Colonic mucosa (tissue), 4 donors: ENCODE measurements around the gene UMPS. TPM values are rescaled to one million over a fixed set of nuclear protein-coding genes. Genes with fewer than 3 reads are reported as not detected.

ENCODE experiments used
- DNase-seq: peaks from one replicate; pipeline ENCODE4 v3.0.0-alpha.2; 2020
- H3K27ac ChIP-seq: fragments of 200-600 bp; one replicate; pipeline ENCODE4 v1.8.0; 2021
- H3K27me3 ChIP-seq: fragments of 200-600 bp; one replicate; pipeline ENCODE4 v1.8.0; 2021
- H3K36me3 ChIP-seq: fragments of 200-600 bp; one replicate; pipeline ENCODE4 v1.8.0; 2021
- H3K4me1 ChIP-seq: fragments of 200-600 bp; one replicate; pipeline ENCODE4 v1.8.0; 2021; ENCODE audit warnings: mild to moderate bottlenecking
- H3K4me3 ChIP-seq: fragments of 200-600 bp; one replicate; pipeline ENCODE4 v1.8.0; 2021
- H3K9ac ChIP-seq, 2 donors: one replicate each; pipeline ENCODE4 v1.7.0; 2013; ENCODE audit warnings: control low read depth in 2 of 2, low read depth in 2 of 2, low read length in 2 of 2
- H3K9me3 ChIP-seq: fragments of 200-600 bp; one replicate; pipeline ENCODE4 v1.8.0; 2021
- CTCF ChIP-seq: fragments of 200-600 bp; IDR thresholded peaks from one replicate; pipeline ENCODE4 v1.8.0; 2022; ENCODE audit warnings: antibody characterized with exemption, mild to moderate bottlenecking
- intact Hi-C: fragments of 100-400 bp; cut with DNase I; formaldehyde crosslinking; loops from one replicate; pipeline ENCODE4 v1.14.1; 2022
- total RNA-seq, 2 donors: library from RNA; stranded (reverse); fragmentation: NEBNext Ultra II Directional in 1 of 2; extraction: Animal tissue kit (Norgen Biotek cat#: 25700) in 1 of 2; gene quantifications; one replicate each; pipeline ENCODE4 v1.2.1, GENCODE V29; 2021
- donor health status: healthy.
- donor health status: DM: no; HTN: no; CAD: no.
- donor health status: DM: no; HTN: no; CAD: no.

UMPS gene
- total RNA-seq, 2 donors from 2014 or later = 23.4 to 37.7 TPM

- no peak for TF ChIP-seq CTCF
- no peaks in the 10 kb centered on the region for H3K4me1 ChIP-seq
- DNase-seq = no peak
- no peaks in the 10 kb centered on the region for H3K36me3 ChIP-seq
- no peak overlapping the region for H3K4me3 ChIP-seq
- H3K9ac ChIP-seq = no peak overlapping the region
- no peak overlapping the region for H3K27ac ChIP-seq
- intact Hi-C loops = no loop called here
- H3K9me3 ChIP-seq = no peaks in the 10 kb centered on the region
- H3K27me3 ChIP-seq = no peaks in the 10 kb centered on the region
Measured at GRCh38 chr3:124707656-124708062, 22.6 kb upstream of the UMPS start.

GRCh38 chr3:124714223-124714853 is 15.9 kb upstream of the UMPS start:
- Histone ChIP-seq H3K9ac (no peak overlapping the region), H3K4me3 (no peak overlapping the region), H3K27ac (no peak overlapping the region), H3K9me3 (no peaks in the 10 kb centered on the region), H3K27me3 (no peaks in the 10 kb centered on the region), H3K4me1 (no peaks in the 10 kb centered on the region), H3K36me3 (no peaks in the 10 kb centered on the region)
- no peak for TF ChIP-seq CTCF
- no peak for DNase-seq
- intact Hi-C loops = no loop called here

GRCh38 chr3:124722589-124722988 is 7.7 kb upstream of the UMPS start:
- Histone ChIP-seq H3K27me3 (no peaks in the 10 kb centered on the region), H3K27ac (no peak overlapping the region), H3K36me3 (no peaks in the 10 kb centered on the region), H3K9ac (no peak overlapping the region), H3K9me3 (no peaks in the 10 kb centered on the region), H3K4me1 (no peaks in the 10 kb centered on the region), H3K4me3 (no peak overlapping the region)
- intact Hi-C loops = no loop called here
- TF ChIP-seq CTCF = no peak
- DNase-seq = no peak

- intact Hi-C loops = no loop called here
Measured at GRCh38 chr3:124730941-124731297, 667 bp downstream of the UMPS start.

GRCh38 chr3:124731760-124732159 is 1.5 kb downstream of the UMPS start:
- peaks cover 11% of the 10 kb centered on the region for H3K4me1 ChIP-seq
- no peaks in the 10 kb centered on the region for H3K36me3 ChIP-seq
- no peaks in the 10 kb centered on the region for H3K27me3 ChIP-seq
- H3K9me3 ChIP-seq = no peaks in the 10 kb centered on the region
- TF ChIP-seq CTCF = no peak
- no peak overlapping the region for H3K27ac ChIP-seq
- intact Hi-C loops = no loop called here
- no peak for DNase-seq
- no peak overlapping the region for H3K4me3 ChIP-seq
- no peak overlapping the region for H3K9ac ChIP-seq

More at GRCh38 chr3:124730941-124731297, 667 bp downstream of the UMPS start:
- Histone ChIP-seq H3K27ac (peak overlapping the region; percentile 38), H3K4me3 (peak overlapping the region; percentile 77), H3K9me3 (no peaks in the 10 kb centered on the region), H3K4me1 (peaks cover 11% of the 10 kb centered on the region), H3K27me3 (no peaks in the 10 kb centered on the region), H3K9ac (peak overlapping the region; percentile 80), H3K36me3 (no peaks in the 10 kb centered on the region)
- no peak for TF ChIP-seq CTCF
- DNase-seq = no peak
